Lower lobe of right lung (tissue), 2 donors: Measurements from ENCODE around the gene LAMP1. TPM values are rescaled to one million over a fixed set of nuclear protein-coding genes. Genes with fewer than 3 reads are reported as not detected.
A peak's percentile ranks its signal among the peaks of the same experiment; 100 is the strongest.
"Not testable (repeated sequence)": the region's sequence is repeated elsewhere in the genome, so short reads cannot be mapped to it uniquely, and the experiment has no call there.

Experiments used
- ATAC-seq, 2 donors: fragments of 200-7000 bp; cut with Tn5 transposase; one replicate each; pipeline ENCODE4 v1.9.1; 2020 to 2022; ENCODE audit warnings: mild to moderate bottlenecking in 2 of 2, moderate library complexity in 2 of 2
- DNase-seq: peaks from one replicate; pipeline ENCODE4 v3.0.0-alpha.2; 2020
- H3K27ac ChIP-seq: fragments of 200-600 bp; one replicate; pipeline ENCODE4 v1.8.0; 2022
- H3K27me3 ChIP-seq: fragments of 200-600 bp; one replicate; pipeline ENCODE4 v1.8.0; 2022; ENCODE audit warnings: low read depth
- H3K36me3 ChIP-seq: fragments of 200-600 bp; one replicate; pipeline ENCODE4 v1.8.0; 2022; ENCODE audit warnings: mild to moderate bottlenecking
- H3K4me1 ChIP-seq: fragments of 200-600 bp; one replicate; pipeline ENCODE4 v1.8.0; 2022
- H3K4me3 ChIP-seq: fragments of 200-600 bp; one replicate; pipeline ENCODE4 v1.8.0; 2022; ENCODE audit warnings: mild to moderate bottlenecking
- H3K9me3 ChIP-seq: fragments of 200-600 bp; one replicate; pipeline ENCODE4 v1.8.0; 2022
- intact Hi-C: fragments of 100-400 bp; cut with DNase I; formaldehyde crosslinking; loops from one replicate; pipeline ENCODE4 v1.11.0; 2022
- total RNA-seq: library from RNA; stranded (reverse); fragmentation: NEBNext Ultra II Directional; extraction: Animal tissue kit (Norgen Biotek cat#: 25700); gene quantifications from one replicate; pipeline ENCODE4 v1.2.1, GENCODE V29; 2021
- TF ChIP-seq, protein P1 (sequence below): fragments of 200-600 bp; IDR thresholded peaks from one replicate; pipeline ENCODE4 v1.8.0; 2022; ENCODE audit warnings: antibody characterized with exemption, mild to moderate bottlenecking
- donor health status: DM: no; HTN: yes; CAD: no; lungs with severe emphysema.

Gene LAMP1
- total RNA-seq, 1 donor from 2014 or later, result 353 TPM

DNA sequence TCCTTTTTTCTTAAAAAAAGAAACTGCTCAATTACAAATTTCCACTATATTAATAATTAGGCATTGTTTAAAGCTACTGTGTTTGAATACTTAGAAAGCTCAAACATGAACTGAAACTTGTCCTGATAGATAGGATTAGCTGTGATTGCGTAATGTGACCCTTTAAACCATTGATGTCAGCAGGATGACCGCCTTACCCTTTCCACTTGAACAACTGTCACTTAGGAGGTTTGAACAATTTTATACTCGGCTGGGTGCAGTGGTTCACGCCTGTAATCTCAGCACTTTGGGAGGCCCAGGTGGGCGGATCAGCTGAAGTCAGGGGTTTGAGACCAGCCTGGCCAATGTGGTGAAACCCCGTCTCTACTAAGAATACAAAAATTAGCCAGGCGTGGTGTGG, 2.9 kb downstream of the LAMP1 start:
- no peak for ATAC-seq
- Histone ChIP-seq H3K27ac (no peak overlapping the region), H3K36me3 (peaks cover 12% of the 10 kb centered on the region), H3K9me3 (no peaks in the 10 kb centered on the region), H3K4me1 (peaks cover 34% of the 10 kb centered on the region), H3K4me3 (no peak overlapping the region), H3K27me3 (no peaks in the 10 kb centered on the region)
- intact Hi-C loops, result no loop called here
- no peak for DNase-seq
- TF ChIP-seq, protein P1, sequence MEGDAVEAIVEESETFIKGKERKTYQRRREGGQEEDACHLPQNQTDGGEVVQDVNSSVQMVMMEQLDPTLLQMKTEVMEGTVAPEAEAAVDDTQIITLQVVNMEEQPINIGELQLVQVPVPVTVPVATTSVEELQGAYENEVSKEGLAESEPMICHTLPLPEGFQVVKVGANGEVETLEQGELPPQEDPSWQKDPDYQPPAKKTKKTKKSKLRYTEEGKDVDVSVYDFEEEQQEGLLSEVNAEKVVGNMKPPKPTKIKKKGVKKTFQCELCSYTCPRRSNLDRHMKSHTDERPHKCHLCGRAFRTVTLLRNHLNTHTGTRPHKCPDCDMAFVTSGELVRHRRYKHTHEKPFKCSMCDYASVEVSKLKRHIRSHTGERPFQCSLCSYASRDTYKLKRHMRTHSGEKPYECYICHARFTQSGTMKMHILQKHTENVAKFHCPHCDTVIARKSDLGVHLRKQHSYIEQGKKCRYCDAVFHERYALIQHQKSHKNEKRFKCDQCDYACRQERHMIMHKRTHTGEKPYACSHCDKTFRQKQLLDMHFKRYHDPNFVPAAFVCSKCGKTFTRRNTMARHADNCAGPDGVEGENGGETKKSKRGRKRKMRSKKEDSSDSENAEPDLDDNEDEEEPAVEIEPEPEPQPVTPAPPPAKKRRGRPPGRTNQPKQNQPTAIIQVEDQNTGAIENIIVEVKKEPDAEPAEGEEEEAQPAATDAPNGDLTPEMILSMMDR, result no peak

DNA sequence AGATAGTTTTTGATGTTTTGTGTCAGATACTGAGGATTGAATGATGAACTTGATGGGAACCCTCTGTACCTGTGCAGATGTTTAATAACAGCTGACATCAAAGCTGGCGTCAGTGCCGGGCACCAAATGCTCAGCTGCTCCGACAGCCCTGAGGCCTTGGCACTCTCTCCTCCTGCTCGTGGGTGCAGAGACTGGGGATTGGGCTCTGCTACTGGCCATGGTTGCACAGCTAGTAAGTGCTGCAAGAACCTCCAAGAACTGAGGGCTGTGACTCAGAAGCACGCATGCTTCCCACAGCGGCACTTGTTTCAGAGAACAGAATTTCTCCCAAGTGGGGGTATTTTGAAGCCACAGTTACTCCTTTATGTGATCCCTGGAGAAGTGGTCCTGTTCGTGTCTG, 5.9 kb downstream of the LAMP1 start:
- Histone ChIP-seq H3K27ac (no peak overlapping the region), H3K4me3 (no peak overlapping the region), H3K36me3 (peaks cover 28% of the 10 kb centered on the region), H3K9me3 (no peaks in the 10 kb centered on the region), H3K4me1 (peaks cover 24% of the 10 kb centered on the region), H3K27me3 (no peaks in the 10 kb centered on the region)
- DNase-seq, result no peak
- intact Hi-C loops, result no loop called here
- TF ChIP-seq, protein P1, result no peak
- no peak for ATAC-seq

DNA sequence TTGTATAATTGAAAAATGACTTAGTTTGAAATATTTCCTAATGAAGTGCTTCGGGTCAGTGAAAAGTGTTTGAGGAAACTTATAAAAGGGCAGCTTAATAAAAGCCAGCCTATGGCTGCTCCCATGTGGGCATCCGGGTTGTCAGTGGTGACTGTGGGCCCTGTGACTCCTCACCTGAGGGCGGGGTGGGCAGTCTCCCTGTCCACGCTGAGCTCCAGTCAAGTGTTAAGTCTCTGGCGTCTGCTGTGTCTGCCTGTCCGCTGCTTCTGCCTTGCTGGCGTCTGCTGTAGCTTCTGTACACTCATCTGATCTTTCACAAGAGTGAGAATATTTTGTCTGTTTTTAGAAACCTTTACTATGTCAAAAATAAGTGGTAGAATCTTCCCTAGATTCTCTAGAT, 7.1 kb downstream of the LAMP1 start:
- TF ChIP-seq, protein P1, result no peak
- no peak overlapping the region for H3K4me3 ChIP-seq
- intact Hi-C loops, result no loop called here
- no peak for DNase-seq
- peaks cover 13% of the 10 kb centered on the region for H3K4me1 ChIP-seq
- no peaks in the 10 kb centered on the region for H3K9me3 ChIP-seq
- H3K27ac ChIP-seq, result no peak overlapping the region
- H3K27me3 ChIP-seq, result no peaks in the 10 kb centered on the region
- peaks cover 35% of the 10 kb centered on the region for H3K36me3 ChIP-seq
- no peak for ATAC-seq

DNA sequence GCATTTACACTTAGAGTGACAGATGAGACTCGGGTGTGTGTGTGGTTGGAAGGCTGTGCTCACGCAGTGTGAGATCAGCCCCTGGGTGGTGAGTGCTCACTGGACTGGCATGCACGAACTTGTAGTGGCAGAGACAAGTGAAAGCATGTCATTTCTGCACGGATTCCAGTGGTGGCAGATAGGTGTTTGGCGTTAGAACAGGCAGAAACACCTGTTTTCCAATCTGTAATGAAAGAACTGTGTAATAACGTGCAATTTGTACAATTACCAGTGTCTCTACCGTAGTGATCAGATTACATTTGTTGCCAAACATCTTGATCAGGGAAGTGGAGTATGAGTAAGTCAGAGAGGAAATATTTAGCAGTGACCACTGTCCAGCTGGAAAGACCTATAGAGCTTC, 8.2 kb downstream of the LAMP1 start:
- peak in 1 of 2 donors; percentile 32 for ATAC-seq
- intact Hi-C loops, result no loop called here

DNA sequence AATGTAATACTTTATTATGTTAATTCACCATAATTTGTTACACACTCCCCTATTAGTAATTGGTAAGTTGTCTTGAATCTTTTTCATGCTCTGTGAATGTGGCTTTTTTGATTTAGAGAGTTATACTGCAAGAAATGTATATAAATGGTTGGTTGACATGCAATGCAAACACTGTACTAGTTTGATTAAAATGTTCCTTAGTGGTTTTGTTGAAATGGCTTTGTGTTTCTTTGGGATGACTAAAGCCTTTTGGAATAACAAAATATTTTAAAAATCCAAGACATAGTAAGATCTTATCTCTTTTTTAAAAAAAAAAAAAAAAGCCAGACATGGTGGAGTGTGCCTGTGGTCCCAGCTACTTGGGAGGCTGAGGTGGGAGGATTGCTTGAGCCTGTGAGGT, 10.5 kb downstream of the LAMP1 start:
- intact Hi-C loops, result no loop called here
- TF ChIP-seq, protein P1, result no peak
- DNase-seq (no peak), ATAC-seq (no peak)
- no peak overlapping the region for H3K27ac ChIP-seq
- H3K27me3 ChIP-seq, result no peaks in the 10 kb centered on the region
- peaks cover 69% of the 10 kb centered on the region for H3K36me3 ChIP-seq
- H3K4me1 ChIP-seq, result no peaks in the 10 kb centered on the region
- H3K9me3 ChIP-seq, result no peaks in the 10 kb centered on the region
- H3K4me3 ChIP-seq, result no peak overlapping the region

More for the DNA sequence above, 8.2 kb downstream of the LAMP1 start:
- TF ChIP-seq, protein P1, result no peak
- peaks cover 46% of the 10 kb centered on the region for H3K36me3 ChIP-seq
- no peaks in the 10 kb centered on the region for H3K9me3 ChIP-seq
- no peak overlapping the region for H3K4me3 ChIP-seq
- no peak overlapping the region for H3K27ac ChIP-seq
- no peaks in the 10 kb centered on the region for H3K27me3 ChIP-seq
- no peak for DNase-seq
- H3K4me1 ChIP-seq, result peaks cover 4% of the 10 kb centered on the region

DNA sequence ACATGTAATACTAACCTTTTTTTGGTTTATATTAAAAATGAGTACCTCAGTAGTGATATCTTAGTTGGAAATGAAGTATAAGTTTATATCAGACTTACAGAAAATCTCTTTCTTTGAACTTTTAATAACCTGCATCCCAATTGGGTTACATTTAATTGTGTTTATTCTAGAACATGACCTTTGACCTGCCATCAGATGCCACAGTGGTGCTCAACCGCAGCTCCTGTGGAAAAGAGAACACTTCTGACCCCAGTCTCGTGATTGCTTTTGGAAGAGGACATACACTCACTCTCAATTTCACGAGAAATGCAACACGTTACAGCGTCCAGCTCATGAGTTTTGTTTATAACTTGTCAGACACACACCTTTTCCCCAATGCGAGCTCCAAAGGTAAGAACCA, 12.4 kb downstream of the LAMP1 start:
- intact Hi-C loops, result no loop called here
- TF ChIP-seq, protein P1, result no peak

DNA sequence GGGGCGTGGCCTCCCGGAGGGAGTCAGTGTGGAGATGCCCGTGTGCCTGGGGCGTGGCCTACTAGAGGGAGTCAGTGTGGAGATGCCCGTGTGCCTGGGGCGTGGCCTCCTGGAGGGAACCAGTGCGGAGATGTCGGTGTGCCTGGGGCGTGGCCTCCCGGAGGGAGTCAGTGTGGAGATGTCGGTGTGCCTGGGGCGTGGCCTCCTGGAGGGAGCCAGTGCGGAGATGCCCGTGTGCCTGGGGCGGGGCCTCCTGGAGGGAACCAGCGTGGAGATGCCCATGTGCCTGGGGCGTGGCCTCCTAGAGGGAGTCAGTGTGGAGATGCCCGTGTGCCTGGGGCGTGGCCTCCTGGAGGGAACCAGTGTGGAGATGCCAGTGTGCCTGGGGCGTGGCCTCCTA, 17.1 kb downstream of the LAMP1 start:
- intact Hi-C loops, DNase-seq, H3K27ac ChIP-seq, H3K9me3 ChIP-seq, H3K4me3 ChIP-seq, H3K27me3 ChIP-seq, H3K4me1 ChIP-seq, ATAC-seq: not testable (repeated sequence)
- peaks cover 68% of the 10 kb centered on the region for H3K36me3 ChIP-seq

More for the DNA sequence above, 12.4 kb downstream of the LAMP1 start:
- no peaks in the 10 kb centered on the region for H3K9me3 ChIP-seq
- no peak for ATAC-seq
- peaks cover 68% of the 10 kb centered on the region for H3K36me3 ChIP-seq
- no peak for DNase-seq
- no peaks in the 10 kb centered on the region for H3K4me1 ChIP-seq
- H3K27ac ChIP-seq, result no peak overlapping the region
- no peaks in the 10 kb centered on the region for H3K27me3 ChIP-seq
- no peak overlapping the region for H3K4me3 ChIP-seq

DNA sequence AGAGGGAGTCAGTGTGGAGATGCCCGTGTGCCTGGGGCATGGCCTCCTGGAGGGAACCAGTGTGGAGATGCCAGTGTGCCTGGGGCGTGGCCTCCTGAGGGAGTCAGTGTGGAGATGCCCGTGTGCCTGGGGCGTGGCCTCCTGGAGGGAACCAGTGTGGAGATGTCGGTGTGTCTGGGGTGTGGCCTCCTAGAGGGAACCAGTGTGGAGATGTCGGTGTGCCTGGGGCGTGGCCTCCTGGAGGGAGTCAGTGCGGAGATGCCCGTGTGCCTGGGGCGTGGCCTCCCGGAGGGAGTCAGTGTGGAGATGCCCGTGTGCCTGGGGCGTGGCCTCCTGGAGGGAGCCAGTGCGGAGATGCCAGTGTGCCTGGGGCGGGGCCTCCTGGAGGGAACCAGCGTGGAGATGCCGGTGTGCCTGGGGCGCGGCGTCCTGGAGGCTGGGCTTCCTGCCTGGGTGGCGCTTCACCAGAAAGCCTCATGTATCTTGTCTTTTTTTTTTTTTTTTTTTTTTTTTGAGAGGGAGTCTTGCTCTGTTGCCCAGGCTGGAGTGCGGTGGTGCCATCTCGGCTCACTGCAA, 17.9 kb downstream of the LAMP1 start:
- H3K4me3 ChIP-seq, H3K27ac ChIP-seq, H3K9me3 ChIP-seq, ATAC-seq, DNase-seq, H3K27me3 ChIP-seq, H3K4me1 ChIP-seq, intact Hi-C loops: not testable (repeated sequence)
- peaks cover 68% of the 10 kb centered on the region for H3K36me3 ChIP-seq
